Measurements from ENCODE around the gene HSPG2.
"Not testable (repeated sequence)": the region's sequence is repeated elsewhere in the genome, so short reads cannot be mapped to it uniquely, and the experiment has no call there.

Gene HSPG2

DNA sequence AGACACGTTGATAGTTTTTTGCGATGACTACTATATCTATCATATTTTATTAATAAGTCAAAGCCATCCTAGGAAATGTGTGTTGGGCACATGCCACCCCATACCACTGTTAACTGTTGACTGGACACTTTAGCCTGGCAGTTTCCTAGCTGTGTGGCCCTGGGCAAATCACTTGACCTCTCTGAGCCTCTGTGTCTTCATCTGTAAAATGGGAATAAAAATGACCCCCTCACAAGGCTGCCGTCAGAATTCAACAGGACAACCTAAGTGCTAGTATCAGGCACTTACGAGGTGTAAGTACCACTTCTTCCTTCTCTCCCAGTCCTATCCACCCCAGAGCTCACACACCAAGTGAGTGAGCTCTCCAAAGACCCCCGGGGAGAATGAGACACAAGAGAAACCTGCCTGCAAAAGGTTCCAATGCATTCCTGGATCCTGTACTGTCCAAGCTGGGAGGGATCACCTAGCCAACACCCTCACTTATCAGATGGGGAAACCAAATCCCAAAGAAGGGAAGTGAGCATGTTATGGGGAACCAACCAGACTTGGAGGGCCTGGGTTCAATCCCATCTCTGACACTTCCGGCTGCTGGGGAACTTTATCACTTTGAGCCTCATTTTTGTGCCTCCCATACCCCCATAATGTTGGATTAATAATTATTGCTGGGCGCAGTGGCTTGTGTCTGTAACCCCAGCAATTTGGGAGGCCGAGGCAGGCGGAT lies 24.9 kb downstream of the HSPG2 start:
- no peak for DNase-seq (ENCODE audit: low spot score)

DNA sequence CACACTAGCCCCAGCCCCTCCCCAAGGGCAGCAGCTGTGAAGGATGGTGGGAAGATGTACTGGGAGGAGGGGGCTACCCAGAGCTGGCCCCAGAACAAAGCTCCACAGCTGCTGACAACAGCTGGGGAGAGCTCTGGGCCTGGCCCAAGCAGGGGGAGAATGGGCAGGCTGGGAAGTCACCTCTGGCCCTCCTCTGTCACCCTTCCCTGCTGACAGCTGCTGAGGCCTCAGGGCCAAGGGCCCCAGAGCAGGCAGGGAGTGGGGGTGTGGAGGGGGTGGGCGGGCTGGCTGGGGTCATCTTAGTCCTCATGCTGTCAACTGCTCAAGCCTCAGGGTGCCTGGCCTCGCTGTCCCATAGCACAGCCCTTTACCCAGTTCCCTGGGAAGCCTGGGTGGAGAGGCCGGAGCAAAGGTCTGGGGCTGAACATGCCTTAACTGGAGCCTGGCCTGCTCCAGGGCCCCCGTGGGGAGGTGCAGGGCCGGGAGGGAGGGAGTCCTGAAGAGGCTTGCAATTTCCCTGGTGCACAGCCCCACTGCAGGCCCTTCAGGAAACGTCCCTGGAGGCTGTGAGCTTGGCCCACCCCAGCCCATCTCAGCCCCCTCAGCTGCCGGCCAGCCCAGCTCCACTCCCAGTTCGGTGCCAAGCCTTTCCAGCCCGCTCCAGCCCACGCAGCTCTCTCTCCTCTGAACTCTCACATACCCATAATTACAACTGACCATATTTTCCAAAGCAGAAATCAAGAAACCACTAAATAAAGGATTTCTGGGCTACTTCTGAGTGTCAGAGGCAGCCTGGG lies 25.7 kb downstream of the HSPG2 start:
- peak; percentile 13 for DNase-seq (ENCODE audit: low spot score)

DNA sequence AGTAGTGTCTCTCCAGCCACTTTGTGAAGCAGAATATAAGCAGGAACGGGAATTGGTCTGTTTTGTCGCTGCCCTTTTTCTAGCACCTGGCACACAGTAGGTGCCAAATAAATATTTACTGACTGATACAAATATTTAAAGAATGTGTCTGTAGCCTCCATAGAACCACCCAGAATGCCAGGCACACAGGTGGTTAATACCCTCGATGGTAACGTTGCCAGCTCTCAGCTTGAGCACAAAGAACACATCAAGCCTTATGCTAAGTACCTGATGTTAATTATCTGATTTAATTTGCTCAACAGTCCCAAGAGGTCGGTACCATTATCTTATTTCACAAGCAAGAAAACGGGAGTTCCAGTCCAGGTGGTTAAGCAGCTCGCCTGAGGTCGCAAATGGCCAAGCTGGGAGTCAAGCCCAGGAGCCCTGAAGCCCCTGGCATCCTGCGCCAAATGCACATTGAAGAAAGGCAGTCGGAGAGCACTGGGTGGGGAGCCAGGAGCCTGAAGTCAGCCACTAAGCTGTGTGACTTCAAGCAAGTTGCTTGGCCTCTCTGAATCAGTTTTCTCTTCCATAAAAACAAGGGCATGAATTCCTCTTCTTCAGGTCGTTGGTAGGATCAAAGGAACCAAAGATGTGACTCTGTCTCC lies 26.4 kb downstream of the HSPG2 start:
- DNase-seq (ENCODE audit: low spot score): no peak

DNA sequence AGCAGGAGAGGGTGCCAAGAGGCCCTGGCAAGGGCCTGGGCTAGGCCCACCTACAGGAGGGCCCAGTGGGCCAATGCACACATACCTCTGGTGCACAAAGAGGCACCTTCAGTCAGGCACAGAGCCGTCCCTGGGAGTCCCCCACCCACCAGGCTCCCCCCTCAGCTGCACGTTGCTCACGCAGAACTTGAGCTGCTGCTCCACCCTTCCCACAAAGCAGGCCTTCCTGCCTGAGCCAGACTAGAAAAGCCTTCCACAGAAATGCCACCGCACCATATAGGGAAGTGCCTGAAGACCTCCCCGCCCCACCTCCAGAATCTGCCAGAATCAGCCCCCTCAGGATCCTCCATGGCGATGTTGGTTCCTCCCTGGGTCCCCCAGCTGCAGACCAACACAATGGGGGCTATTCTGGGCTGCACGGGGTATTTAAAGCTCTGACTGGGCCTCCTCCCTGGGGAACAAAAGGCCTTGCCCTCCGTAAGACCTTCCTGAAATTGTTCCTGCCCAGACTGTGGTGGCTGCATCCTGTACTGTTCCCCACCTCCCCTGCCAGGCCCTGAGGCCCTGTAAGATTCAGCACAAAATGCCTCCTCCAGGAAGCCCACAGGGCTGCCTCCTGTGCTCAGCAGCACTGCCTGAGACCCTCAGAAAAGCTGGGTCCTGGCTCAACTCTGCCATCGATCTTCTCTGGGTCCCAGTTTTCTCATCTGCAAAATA lies 27.2 kb downstream of the HSPG2 start:
- DNase-seq (ENCODE audit: low spot score): peak; percentile 98

DNA sequence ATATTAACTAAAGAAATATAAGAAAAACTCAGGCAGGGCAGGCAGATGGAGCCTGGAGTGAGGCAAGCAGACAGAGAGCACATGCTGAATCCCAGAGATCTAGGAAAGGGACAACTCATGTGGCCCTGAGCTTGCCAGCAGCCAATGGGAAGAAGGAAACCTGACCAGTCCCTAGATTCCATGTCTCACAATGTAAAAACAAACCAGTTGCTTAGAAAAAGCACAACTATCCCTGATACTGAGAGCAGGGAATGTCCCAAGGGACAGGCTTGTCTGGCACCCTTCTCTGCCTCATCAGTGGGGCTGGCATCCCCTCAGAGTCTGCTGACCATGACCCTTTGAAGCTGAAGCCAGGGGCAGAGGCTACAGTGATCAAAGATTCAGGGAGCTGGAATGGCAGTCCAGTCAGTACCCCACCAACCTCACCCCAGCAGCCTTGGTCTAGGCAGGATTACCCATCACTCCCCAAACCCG lies 27.8 kb downstream of the HSPG2 start:
- DNase-seq (ENCODE audit: low spot score): no peak

DNA sequence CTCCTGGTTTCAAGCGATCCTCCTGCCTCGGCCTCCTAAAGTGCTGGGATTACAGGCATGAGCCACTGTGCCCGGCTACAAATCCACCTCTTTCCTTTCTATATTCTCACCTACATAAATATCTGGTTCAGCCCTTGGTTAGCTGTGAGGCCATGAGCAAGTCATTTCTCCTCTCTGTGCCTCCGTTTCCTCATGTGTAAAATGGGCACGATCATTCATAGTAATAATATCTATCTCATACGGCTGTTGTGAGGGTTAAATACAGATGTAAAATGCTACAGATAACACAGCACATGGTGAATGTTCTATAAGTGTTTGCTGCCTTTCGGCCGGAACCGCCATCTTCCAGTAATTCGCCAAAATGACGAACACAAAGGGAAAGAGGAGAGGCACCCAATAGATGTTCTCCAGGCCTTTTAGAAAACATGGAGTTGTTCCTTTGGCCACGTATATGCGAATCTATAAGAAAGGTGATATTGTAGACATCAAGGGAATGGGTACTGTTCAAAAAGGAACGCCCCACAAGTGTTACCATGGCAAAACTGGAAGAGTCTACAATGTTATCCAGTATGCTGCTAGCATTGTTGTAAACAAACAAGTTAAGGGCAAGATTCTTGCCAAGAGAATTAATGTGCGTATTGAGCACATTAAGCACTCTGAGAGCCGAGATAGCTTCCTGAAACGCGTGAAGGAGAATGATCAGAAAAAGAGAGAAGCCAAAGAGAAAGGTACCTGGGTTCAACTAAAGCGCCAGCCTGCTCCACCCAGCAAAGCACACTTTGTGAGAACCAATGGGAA lies 29.2 kb downstream of the HSPG2 start:
- DNase-seq (ENCODE audit: low spot score): not testable (repeated sequence)

DNA sequence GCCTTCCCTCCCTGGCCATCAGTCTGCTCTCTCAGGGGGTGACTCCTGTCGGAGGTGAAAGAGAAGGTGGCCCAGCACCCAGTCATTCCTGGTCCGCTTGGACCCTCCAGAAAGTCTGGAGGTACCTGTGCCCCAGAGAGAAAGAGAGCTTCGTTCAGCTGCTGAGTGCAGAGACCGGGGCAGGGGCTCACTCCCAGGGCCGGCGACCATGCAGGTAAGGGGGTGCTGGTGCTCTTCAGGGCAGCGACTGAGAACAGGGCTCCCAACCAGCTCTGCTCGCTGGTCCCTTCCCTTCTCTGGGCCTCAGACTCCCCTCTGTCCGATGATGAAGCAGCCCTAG lies 30.1 kb downstream of the HSPG2 start:
- DNase-seq (ENCODE audit: low spot score): no peak

DNA sequence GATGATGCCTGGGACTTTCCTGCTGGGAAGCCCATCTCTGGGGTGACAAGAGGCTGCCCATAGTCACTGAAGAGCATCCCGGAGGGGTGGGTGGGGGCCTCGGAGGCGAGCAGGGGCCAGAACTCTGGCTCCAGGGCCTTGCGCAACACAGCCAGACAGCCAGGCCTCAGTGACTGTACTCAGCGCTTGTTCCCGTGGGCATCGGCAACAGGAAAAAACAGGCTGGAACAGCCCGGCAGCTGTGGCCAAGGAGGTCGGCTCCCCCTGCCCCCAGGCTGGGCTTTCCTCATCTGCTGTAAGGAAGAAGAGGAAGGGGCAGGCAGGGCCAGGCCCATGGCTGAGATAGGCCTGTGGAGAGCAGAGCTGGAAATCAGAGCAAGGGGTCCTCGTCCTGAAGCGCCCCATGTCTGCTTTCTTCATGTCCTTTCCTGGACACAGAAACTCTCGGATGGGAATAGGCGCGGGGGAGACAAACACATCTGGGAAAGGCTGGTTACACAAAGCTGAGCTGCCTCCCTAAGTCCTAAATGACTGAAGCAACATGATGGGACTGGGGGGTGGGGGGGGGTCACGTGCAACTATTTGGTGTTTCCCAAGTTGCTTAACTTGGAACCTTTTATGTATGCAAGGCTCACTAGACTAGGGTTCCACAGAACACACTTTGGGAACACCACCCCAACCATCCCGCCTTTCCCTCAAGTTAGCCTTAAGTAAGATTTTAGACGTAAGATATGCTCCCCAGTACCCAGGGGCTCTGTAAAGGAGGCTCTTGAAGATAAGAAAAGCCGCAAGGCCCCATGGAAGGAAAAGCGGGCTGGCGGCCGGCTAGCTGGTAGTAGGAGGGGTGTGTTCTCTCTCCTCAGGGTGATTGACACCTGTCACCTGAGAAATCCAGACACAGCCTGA lies 30.7 kb downstream of the HSPG2 start:
- DNase-seq (ENCODE audit: low spot score): peak; percentile 73

DNA sequence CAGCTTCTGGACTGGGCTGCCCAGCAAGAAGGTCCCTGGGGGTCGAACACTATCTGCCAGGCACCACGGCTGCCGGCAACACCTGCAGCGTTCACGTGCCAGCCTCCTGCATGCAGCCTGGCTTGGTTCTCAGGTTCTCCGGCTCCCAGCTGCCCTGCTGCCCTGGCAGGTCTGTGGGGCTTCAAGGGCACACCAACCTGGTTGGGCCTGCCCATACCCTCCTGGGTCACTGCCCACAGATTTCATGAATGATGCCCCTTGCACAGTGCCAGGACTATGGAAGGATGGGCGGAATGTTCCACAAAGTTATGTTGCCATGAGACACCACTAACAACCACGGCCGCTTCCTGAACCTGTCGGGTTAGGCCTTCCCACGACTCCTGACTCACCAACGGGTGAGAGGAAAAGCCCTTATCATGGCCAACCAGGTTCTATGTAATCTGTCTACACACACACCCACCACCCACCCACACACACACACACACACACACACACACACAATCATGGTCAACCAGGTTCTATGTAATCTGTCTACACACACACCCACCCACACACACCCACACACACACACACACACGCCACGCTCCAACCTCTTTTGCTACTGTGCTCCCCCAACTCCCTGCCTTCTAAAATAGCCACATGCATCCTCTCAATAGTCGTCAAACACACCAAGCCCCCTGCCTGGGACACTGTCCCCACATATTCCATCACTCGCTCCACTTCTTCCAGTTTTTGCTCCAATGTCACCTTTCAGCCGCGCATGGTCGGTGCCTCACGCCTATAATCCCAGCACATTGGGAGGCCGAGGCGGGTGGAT lies 32.2 kb downstream of the HSPG2 start:
- DNase-seq (ENCODE audit: low spot score): peak; percentile 95

DNA sequence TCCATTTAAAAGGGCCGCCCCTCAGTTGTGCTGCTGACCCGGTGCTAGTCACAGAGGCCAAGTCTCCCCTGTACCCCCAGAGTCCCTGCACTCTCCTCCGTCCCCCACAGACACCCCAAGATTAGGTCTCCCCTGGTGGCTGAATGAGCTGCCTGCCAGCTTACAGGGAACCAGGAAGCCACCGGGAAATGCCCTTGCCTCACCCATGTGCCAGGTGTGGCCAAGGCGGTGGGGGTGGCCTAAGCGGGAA lies 32.7 kb downstream of the HSPG2 start:
- no peak for DNase-seq (ENCODE audit: low spot score)

DNA sequence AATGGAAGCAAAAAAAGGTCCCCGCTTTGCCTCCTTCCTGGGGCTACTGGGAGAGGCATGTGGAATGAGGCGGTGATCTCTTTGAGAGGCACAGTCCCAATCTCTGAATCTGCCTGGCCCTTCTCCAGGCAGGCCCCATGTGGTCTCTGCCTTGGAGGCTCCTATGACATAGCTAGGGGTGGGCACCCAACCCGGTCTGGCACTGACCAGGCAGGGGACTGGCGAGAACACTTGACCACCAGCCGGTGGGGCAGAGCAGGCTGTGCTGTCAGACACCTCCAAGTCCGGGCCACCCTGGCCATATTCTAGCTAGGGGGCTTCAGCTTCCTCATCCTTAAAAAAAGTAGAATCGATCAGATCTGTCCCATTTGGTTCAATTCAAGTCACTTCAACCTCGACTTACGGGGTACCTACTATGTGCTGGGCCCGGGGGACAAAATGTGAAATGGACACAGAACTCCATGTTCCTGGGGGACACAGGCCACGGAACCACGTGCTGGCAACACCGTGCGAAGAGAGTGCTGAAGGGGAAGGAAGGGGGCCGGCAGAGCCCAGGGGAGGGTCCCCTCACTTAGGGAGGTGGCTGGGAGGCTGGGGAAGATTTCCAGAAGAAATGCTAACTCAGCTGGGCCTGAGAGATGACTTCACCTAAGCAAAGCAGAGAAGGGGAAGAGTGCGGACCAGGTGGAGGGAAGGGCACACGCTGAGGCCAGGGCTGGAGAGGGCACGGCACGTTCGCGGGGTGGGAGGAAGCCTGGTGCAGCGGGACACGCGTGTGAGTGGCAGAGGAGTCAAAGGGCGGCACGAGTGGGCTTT lies 33.3 kb downstream of the HSPG2 start:
- DNase-seq (ENCODE audit: low spot score): no peak

DNA sequence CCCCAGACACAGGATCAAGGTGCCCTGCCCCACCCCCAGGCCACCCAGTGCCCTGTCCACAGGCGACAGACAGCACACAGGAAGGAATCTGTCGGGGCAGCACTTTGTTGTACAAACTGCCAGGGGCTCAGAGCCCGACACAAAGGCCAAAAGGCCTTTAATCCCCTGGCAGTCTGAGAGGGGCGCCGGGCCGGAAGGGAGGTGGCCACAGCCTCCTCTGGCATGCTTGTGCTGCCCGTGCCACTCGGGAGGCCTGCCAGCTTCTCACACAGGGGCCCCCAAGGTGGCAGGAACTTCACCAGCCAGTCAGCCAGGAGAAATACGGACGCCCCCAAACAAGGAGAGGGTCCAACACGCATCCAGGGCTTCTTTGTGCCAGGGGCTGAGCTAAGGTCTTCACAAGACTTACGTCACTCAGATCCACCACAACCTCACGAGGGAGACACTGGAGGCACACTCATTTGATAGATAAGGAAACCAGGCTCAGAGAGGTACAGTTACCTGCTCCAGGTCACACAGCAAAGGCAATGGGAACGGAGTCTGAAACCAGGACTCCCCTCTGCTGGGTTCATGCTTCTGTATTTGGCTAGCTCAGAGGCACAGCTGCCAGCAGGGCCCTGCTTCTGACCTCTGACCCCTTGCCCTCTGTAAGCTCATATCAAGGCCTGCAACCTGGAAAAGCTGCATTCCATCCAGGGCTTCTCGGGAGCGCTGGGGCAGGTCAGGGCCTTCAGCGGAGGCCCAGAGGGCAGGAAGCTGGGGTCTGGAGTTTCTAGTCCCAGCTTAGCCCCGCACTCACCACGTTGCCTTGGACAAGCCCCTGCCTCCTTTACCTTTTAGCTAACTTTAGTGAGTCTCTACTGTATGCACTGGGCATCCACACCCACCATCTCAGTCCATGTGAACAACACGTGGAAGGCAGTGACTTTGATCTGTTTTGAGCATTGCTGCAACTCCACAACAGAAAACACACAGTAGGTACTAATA lies 34.8 kb downstream of the HSPG2 start:
- peak; percentile 68 for DNase-seq (ENCODE audit: low spot score)

DNA sequence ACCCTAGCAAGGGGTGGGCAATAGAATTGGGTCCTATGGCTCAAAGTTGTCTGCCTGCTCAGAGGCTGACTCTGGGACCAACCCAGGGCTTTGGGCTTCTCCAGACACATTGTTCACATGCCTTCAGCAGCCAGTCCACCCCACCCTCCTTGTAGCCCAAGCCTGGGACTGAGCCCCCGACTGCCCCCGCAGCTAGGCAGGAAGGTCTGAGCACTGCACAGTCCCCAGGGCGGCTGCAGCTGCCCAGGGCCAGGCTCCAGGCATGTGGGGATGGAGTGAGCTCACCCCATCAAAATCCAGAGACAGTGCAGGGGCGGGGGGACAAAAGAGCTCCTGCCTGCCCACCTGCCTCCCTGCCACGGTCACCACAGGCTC lies 35.6 kb downstream of the HSPG2 start:
- peak; percentile 71 for DNase-seq (ENCODE audit: low spot score)

DNA sequence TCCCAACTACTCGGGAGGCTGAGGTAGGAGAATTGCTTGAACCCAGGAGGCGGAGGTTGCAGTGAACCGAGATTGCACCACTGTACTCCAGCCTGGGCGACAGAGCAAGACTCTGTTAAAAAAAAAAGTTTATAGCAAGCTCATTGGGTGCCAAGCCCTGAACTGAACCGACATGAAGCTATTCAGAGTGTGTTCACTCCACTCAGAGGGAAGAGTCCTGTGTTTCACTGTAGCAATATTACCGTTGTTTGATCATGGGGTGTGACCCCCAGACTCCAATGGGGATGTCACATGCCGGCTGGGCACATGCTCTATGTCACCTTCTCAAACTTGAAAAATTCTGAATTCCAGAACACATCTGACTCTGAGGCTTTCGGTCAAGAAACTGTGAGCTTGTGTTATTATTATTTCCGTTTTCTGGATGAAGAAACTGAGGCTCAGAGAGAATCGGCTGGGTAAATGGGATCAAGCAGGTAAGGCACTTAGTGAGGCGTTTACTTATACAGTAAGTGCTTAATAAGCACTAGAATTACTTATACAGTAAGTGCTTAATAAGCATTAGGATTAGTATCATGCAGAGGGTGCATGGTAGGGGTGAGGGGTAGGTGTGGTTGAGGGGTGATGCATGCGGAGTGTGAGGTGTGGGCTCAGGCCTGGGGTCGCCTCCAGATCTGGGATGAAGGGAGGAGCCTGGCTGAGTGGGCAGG lies 36.2 kb downstream of the HSPG2 start:
- no peak for DNase-seq (ENCODE audit: low spot score)

DNA sequence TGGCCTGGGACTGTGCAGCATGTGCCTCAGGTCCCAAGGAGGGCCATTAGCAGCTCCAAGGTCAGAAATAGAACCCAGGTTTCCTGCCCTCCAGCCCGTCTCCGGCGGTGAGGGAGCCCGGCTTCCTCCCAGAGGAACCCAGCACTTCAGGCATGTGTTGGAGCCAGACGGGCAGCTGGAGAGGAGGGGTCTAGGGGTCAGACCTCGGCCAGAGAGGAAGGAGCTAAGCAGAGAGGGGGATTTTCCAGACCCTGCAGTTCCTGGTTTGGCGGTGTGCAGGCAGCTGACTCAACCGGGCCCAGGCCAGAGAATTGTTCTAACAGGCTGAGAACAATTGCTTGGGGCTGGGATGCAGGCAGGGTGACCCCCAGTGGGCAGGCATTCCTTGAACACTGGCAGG lies 37.1 kb downstream of the HSPG2 start:
- DNase-seq (ENCODE audit: low spot score): peak; percentile 92

DNA sequence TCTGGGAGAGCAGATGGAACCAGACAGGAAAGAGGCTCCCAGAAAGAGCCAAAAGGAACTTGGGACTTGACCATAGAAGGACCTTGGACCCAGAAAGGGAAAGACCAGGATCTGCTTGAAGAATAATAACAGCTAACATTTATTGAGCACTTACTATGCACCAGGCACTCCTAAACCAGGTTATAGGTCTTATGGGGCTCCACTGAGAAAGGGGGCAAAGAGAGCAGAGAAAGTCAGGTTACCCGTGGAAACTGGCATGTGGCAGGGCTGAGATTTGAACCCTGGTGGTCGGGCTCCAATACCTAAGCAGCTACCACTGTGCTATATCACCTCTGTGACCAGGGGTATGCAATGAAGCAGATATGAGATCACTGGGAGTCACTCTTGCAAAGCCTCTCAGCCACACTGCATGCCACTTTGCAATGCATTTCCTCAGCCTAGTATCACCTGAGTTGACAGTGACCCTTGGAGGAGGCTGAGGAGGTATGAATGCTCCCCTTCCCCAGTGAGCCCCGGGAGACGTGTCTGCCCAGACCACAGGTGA lies 37.8 kb downstream of the HSPG2 start:
- no peak for DNase-seq (ENCODE audit: low spot score)

Measured in kidney capillary endothelial cell (primary cell).